Measurements from ENCODE around the gene CASR. TPM values are rescaled to one million over a fixed set of nuclear protein-coding genes. Genes with fewer than 3 reads are reported as not detected.

CASR gene
- total RNA-seq, 1 experiment from 2014 or later: not detected

GRCh38 chr3:122310361-122310760, 126.9 kb downstream of the CASR start:
- Mint-ChIP-seq H3K9me3 (ENCODE audit: unreplicated experiment) (no peaks in the 10 kb centered on the region), H3K27me3 (ENCODE audit: insufficient read depth, unreplicated experiment) (no peaks in the 10 kb centered on the region), H3K27ac (ENCODE audit: unreplicated experiment) (no peak overlapping the region), H3K4me1 (ENCODE audit: low read depth, unreplicated experiment) (no peaks in the 10 kb centered on the region), H3K36me3 (ENCODE audit: insufficient read depth, unreplicated experiment) (no peaks in the 10 kb centered on the region), H3K4me3 (ENCODE audit: unreplicated experiment) (no peak overlapping the region)
- no TSS peak for BruUV-seq (replicated peaks)
- POLR2A ChIA-PET: no interaction called here
- Histone ChIP-seq H3K4me1 (0 out of 2 replicates have a peak, but pooled peaks cover 2% of the 10 kb centered on the region), H3K36me3 (ENCODE audit: control insufficient read depth, insufficient read depth, low read length) (no peaks in the 10 kb centered on the region), H3K9me3 (no peaks in the 10 kb centered on the region), H3K4me3 (ENCODE audit: low read depth, low read length) (no peak overlapping the region), H3K27me3 (replicated peaks; ENCODE audit: control insufficient read depth, insufficient read depth, low read length) (no peaks in the 10 kb centered on the region)
- CTCF ChIA-PET: no interaction called here
- TF ChIP-seq CTCF (IDR thresholded peaks at IDR 0.05; ENCODE audit: insufficient read depth in 1 of 2, low read depth in 1 of 2, low read length in 1 of 2, severe bottlenecking in 1 of 2, unreplicated experiment in 1 of 2): no peak
- DNase-seq: no peak
- intact Hi-C loops (cut with micrococcal nuclease; ENCODE audit: unreplicated experiment): no loop called here

- H3K4me1 Mint-ChIP-seq (ENCODE audit: low read depth, unreplicated experiment): no peaks in the 10 kb centered on the region
- no TSS peak for BruUV-seq (replicated peaks)
- H3K36me3 Mint-ChIP-seq (ENCODE audit: insufficient read depth, unreplicated experiment): no peaks in the 10 kb centered on the region
- ChIA-PET POLR2A (no interaction called here), CTCF (no interaction called here)
- no peaks in the 10 kb centered on the region for H3K9me3 Mint-ChIP-seq (ENCODE audit: unreplicated experiment)
- no peak overlapping the region for H3K4me3 Mint-ChIP-seq (ENCODE audit: unreplicated experiment)
- Histone ChIP-seq H3K27me3 (replicated peaks; ENCODE audit: control insufficient read depth, insufficient read depth, low read length) (no peaks in the 10 kb centered on the region), H3K4me1 (no peaks in the 10 kb centered on the region), H3K9me3 (no peaks in the 10 kb centered on the region), H3K4me3 (ENCODE audit: low read depth, low read length) (no peak overlapping the region), H3K36me3 (ENCODE audit: control insufficient read depth, insufficient read depth, low read length) (no peaks in the 10 kb centered on the region)
- intact Hi-C loops (cut with micrococcal nuclease; ENCODE audit: unreplicated experiment): no loop called here
- peaks cover 2% of the 10 kb centered on the region for H3K27me3 Mint-ChIP-seq (ENCODE audit: insufficient read depth, unreplicated experiment)
- no peak for TF ChIP-seq CTCF (IDR thresholded peaks at IDR 0.05; ENCODE audit: insufficient read depth in 1 of 2, low read depth in 1 of 2, low read length in 1 of 2, severe bottlenecking in 1 of 2, unreplicated experiment in 1 of 2)
- DNase-seq: no peak
- H3K27ac Mint-ChIP-seq (ENCODE audit: unreplicated experiment): no peak overlapping the region
Measured at GRCh38 chr3:122312826-122313225, 129.4 kb downstream of the CASR start.

- no peak for DNase-seq
- Mint-ChIP-seq H3K9me3 (ENCODE audit: unreplicated experiment) (no peaks in the 10 kb centered on the region), H3K27ac (ENCODE audit: unreplicated experiment) (no peak overlapping the region), H3K27me3 (ENCODE audit: insufficient read depth, unreplicated experiment) (peaks cover 2% of the 10 kb centered on the region), H3K36me3 (ENCODE audit: insufficient read depth, unreplicated experiment) (no peaks in the 10 kb centered on the region), H3K4me3 (ENCODE audit: unreplicated experiment) (no peak overlapping the region), H3K4me1 (ENCODE audit: low read depth, unreplicated experiment) (no peaks in the 10 kb centered on the region)
- Histone ChIP-seq H3K4me1 (no peaks in the 10 kb centered on the region), H3K9me3 (no peaks in the 10 kb centered on the region), H3K36me3 (ENCODE audit: control insufficient read depth, insufficient read depth, low read length) (no peaks in the 10 kb centered on the region), H3K27me3 (replicated peaks; ENCODE audit: control insufficient read depth, insufficient read depth, low read length) (no peaks in the 10 kb centered on the region), H3K4me3 (ENCODE audit: low read depth, low read length) (no peak overlapping the region)
- no peak for TF ChIP-seq CTCF (IDR thresholded peaks at IDR 0.05; ENCODE audit: insufficient read depth in 1 of 2, low read depth in 1 of 2, low read length in 1 of 2, severe bottlenecking in 1 of 2, unreplicated experiment in 1 of 2)
- ChIA-PET CTCF (no interaction called here), POLR2A (no interaction called here)
- intact Hi-C loops (cut with micrococcal nuclease; ENCODE audit: unreplicated experiment): no loop called here
- no TSS peak for BruUV-seq (replicated peaks)
Measured at GRCh38 chr3:122313281-122313680, 129.8 kb downstream of the CASR start.

Data from Caco-2 (cell line).